ENCODE data around the gene MYRF. TPM values are rescaled to one million over a fixed set of nuclear protein-coding genes. Genes with fewer than 3 reads are reported as not detected.
A peak's percentile ranks its signal among the peaks of the same experiment; 100 is the strongest.

The MYRF gene
- total and polyA plus RNA-seq, 2 of the 13 experiments (the other 11 are each of a cell fraction or from before 2014, with no cell fraction given): 10.2 to 25.9 TPM

DNA sequence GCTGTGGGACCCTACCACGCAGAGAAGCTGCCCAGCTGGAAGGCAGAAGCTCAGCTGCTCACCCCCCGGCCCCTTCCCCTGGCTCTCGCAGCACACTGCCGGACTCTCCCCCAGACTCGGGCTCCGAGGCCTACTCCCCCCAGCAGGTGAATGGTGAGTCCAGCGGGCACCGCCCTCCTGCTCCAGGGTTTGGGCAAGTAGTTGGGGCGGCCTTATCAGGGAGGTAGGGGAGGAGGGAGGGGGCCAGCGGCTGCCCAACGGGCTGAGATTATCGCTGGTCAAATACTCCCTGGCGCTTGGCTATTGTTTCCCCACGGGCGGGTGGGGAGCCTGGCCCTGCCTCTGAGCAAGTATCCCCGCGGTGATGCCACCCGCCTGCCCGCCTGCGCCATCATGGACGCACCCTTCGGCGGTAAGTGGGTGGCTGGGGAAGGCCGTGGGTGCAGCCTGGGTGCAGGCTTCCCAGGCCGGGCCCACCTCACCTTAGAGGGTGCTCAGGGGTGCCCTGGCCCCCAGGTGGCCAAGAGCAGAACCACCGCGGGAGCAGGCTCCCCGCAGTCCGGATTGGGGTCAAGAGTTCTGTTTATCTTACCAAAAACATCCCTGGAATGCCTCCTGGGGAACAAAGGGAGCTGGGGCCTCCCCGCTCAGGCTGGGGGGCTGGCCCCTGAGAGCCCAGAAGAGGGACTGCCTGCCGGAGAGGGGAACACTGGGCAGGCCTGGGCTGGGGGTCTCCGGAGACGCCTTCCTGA lies 16.9 kb downstream of the MYRF start (continued):
- TF ChIP-seq, protein P1, sequence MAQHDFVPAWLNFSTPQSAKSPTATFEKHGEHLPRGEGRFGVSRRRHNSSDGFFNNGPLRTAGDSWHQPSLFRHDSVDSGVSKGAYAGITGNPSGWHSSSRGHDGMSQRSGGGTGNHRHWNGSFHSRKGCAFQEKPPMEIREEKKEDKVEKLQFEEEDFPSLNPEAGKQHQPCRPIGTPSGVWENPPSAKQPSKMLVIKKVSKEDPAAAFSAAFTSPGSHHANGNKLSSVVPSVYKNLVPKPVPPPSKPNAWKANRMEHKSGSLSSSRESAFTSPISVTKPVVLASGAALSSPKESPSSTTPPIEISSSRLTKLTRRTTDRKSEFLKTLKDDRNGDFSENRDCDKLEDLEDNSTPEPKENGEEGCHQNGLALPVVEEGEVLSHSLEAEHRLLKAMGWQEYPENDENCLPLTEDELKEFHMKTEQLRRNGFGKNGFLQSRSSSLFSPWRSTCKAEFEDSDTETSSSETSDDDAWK (CRISPR knock-in tag; IDR thresholded peaks at IDR 0.05): no peak
- TF ChIP-seq TCF12 (IDR thresholded peaks at IDR 0.05) (no peak), TCF12 (CRISPR knock-in tag; IDR thresholded peaks at IDR 0.05) (no peak), ERF (CRISPR knock-in tag; IDR thresholded peaks at IDR 0.05) (peak; percentile 87), ATAD3A (CRISPR knock-in tag; IDR thresholded peaks at IDR 0.05) (no peak), SMARCC2 (IDR thresholded peaks at IDR 0.05) (no peak), POLR2G (IDR thresholded peaks at IDR 0.05; ENCODE audit: low read depth, low read length) (peak; percentile 43; the same call in 1 of the 2 replicates), KLF11 (CRISPR knock-in tag; IDR thresholded peaks at IDR 0.05) (no peak), ZFX (CRISPR knock-in tag; IDR thresholded peaks at IDR 0.05; ENCODE audit: low read depth) (peak; percentile 90), XRCC5 (optimal IDR thresholded peaks at IDR 0.05; ENCODE audit: low read length) (peak; percentile 79), ZNF468 (CRISPR knock-in tag; IDR thresholded peaks at IDR 0.05) (no peak), SMARCE1 (IDR thresholded peaks at IDR 0.05; ENCODE audit: borderline replicate concordance) (no peak), SIX1 (CRISPR knock-in tag; IDR thresholded peaks at IDR 0.05; ENCODE audit: borderline replicate concordance) (no peak), MIER2 (CRISPR knock-in tag; IDR thresholded peaks at IDR 0.05) (no peak), AGO2 (optimal IDR thresholded peaks at IDR 0.05; ENCODE audit: low read depth, low read length) (peak; percentile 72), ZMYM4 (CRISPR knock-in tag; IDR thresholded peaks at IDR 0.05) (no peak), NPAS2 (CRISPR knock-in tag; IDR thresholded peaks at IDR 0.05; ENCODE audit: borderline replicate concordance) (no peak), ATF7 (IDR thresholded peaks at IDR 0.05) (no peak), ATF7 (CRISPR knock-in tag; IDR thresholded peaks at IDR 0.05) (no peak), ZNF296 (CRISPR knock-in tag; conservative IDR thresholded peaks at IDR 0.05) (no peak), DNMT3B (CRISPR knock-in tag; conservative IDR thresholded peaks at IDR 0.05) (no peak), RBM22 (optimal IDR thresholded peaks at IDR 0.05; ENCODE audit: low read length) (no peak), KAT8 (CRISPR knock-in tag; IDR thresholded peaks at IDR 0.05) (peak; percentile 39; the same call in 1 of the 2 replicates), ZNF672 (CRISPR knock-in tag; IDR thresholded peaks at IDR 0.05) (no peak), PRMT3 (CRISPR knock-in tag; IDR thresholded peaks at IDR 0.05; ENCODE audit: borderline replicate concordance, low read depth) (no peak), ZNF350 (CRISPR knock-in tag; IDR thresholded peaks at IDR 0.05; ENCODE audit: borderline replicate concordance, low read depth) (peak; percentile 79; the same call in 1 of the 2 replicates)
- TF ChIP-seq, protein P2, sequence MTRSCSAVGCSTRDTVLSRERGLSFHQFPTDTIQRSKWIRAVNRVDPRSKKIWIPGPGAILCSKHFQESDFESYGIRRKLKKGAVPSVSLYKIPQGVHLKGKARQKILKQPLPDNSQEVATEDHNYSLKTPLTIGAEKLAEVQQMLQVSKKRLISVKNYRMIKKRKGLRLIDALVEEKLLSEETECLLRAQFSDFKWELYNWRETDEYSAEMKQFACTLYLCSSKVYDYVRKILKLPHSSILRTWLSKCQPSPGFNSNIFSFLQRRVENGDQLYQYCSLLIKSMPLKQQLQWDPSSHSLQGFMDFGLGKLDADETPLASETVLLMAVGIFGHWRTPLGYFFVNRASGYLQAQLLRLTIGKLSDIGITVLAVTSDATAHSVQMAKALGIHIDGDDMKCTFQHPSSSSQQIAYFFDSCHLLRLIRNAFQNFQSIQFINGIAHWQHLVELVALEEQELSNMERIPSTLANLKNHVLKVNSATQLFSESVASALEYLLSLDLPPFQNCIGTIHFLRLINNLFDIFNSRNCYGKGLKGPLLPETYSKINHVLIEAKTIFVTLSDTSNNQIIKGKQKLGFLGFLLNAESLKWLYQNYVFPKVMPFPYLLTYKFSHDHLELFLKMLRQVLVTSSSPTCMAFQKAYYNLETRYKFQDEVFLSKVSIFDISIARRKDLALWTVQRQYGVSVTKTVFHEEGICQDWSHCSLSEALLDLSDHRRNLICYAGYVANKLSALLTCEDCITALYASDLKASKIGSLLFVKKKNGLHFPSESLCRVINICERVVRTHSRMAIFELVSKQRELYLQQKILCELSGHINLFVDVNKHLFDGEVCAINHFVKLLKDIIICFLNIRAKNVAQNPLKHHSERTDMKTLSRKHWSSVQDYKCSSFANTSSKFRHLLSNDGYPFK (CRISPR knock-in tag; IDR thresholded peaks at IDR 0.05; ENCODE audit: borderline replicate concordance): peak; percentile 75; the same call in 1 of the 2 replicates
- TF ChIP-seq, protein P3, sequence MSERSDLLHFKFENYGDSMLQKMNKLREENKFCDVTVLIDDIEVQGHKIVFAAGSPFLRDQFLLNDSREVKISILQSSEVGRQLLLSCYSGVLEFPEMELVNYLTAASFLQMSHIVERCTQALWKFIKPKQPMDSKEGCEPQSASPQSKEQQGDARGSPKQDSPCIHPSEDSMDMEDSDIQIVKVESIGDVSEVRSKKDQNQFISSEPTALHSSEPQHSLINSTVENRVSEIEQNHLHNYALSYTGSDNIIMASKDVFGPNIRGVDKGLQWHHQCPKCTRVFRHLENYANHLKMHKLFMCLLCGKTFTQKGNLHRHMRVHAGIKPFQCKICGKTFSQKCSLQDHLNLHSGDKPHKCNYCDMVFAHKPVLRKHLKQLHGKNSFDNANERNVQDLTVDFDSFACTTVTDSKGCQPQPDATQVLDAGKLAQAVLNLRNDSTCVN (CRISPR knock-in tag; IDR thresholded peaks at IDR 0.05; ENCODE audit: borderline replicate concordance): no peak

All from HepG2 (cell line).